ENCODE measurements around the gene ZBTB46.
"Not testable (repeated sequence)": the region's sequence is repeated elsewhere in the genome, so short reads cannot be mapped to it uniquely, and the experiment has no call there.

The ZBTB46 gene

DNA sequence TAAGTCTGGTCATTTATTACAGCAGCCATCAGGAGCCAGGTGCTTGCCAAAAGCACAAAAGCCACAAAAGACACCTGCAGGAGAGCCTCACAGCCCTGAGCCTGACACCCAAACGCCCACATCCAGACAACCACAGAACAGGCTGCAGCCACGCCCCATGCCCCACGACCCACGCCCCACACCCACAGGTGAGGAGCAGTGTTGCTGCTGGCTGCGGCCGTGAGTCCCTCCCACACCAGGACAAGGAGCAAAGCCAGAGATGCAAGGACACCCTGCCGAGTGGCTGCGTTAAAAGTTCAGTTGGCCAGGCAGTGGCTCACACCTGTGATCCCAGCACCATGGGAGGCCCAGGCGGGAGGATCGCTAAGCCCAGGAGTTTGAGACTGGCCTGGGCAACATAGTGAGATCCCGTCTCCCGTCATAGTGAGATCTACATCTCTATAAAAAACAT lies 48.5 kb downstream of the ZBTB46 start:
- no peak overlapping the region for H3K9ac ChIP-seq (ENCODE audit: low read depth, low read length)
- no peaks in the 10 kb centered on the region for H3K4me1 ChIP-seq (ENCODE audit: control insufficient read depth, insufficient read depth, low read length)
- no peaks in the 10 kb centered on the region for H3K27me3 ChIP-seq (ENCODE audit: control insufficient read depth, insufficient read depth, low read length)
- H3K36me3 ChIP-seq (ENCODE audit: control insufficient read depth, insufficient read depth, low read length): no peaks in the 10 kb centered on the region
- H3K27ac ChIP-seq (ENCODE audit: low read depth, low read length): no peak overlapping the region
- no peaks in the 10 kb centered on the region for H3K9me3 ChIP-seq (ENCODE audit: control insufficient read depth, insufficient read depth, low read length)
- no peak overlapping the region for H3K4me3 ChIP-seq (ENCODE audit: low read depth, low read length)

DNA sequence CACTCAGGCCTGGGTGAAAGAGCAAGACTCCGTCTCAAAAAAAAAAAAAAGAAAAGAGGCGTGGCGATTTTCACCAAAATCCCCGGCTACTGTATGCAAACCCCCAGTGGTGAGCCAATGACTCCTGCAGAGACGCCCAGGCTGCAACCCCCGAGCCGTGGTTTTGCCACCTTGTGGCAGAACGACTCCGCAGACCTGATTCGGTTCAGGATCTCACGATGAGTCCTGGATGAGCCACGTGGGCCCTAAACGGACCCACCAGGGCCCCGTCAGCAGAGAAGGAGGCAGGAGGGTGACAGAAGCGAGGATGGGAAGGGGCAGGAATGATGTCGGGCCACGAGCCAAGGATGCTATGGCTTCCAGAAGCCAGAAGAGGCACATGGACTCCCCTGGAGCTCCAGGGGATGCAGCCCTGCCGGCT lies 49.0 kb downstream of the ZBTB46 start:
- Histone ChIP-seq H3K9ac (ENCODE audit: low read depth, low read length) (no peak overlapping the region), H3K36me3 (ENCODE audit: control insufficient read depth, insufficient read depth, low read length) (no peaks in the 10 kb centered on the region), H3K4me1 (ENCODE audit: control insufficient read depth, insufficient read depth, low read length) (no peaks in the 10 kb centered on the region), H3K9me3 (ENCODE audit: control insufficient read depth, insufficient read depth, low read length) (no peaks in the 10 kb centered on the region), H3K4me3 (ENCODE audit: low read depth, low read length) (no peak overlapping the region), H3K27ac (ENCODE audit: low read depth, low read length) (no peak overlapping the region), H3K27me3 (ENCODE audit: control insufficient read depth, insufficient read depth, low read length) (no peaks in the 10 kb centered on the region)

DNA sequence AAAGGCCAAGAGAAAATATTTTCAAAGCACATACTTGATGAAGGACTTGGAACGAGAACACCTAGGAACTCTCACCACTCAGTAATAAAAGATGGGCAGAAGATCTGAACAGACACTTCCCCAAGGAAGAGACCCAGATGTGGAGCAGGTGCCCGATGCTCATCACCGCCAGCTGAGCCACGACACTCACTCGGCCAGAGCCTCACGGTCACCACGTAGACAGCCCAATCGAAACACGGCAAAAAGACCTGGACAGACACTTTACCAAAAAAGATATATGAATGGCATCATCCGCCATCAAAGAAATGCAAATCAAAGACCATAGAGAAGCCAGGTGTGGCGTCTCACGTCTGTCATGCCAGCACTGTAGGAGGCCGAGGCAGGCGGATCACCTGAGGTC lies 49.9 kb downstream of the ZBTB46 start:
- no peaks in the 10 kb centered on the region for H3K27me3 ChIP-seq (ENCODE audit: control insufficient read depth, insufficient read depth, low read length)
- no peaks in the 10 kb centered on the region for H3K9me3 ChIP-seq (ENCODE audit: control insufficient read depth, insufficient read depth, low read length)
- no peaks in the 10 kb centered on the region for H3K36me3 ChIP-seq (ENCODE audit: control insufficient read depth, insufficient read depth, low read length)
- no peak overlapping the region for H3K27ac ChIP-seq (ENCODE audit: low read depth, low read length)
- H3K9ac ChIP-seq (ENCODE audit: low read depth, low read length): no peak overlapping the region
- H3K4me1 ChIP-seq (ENCODE audit: control insufficient read depth, insufficient read depth, low read length): no peaks in the 10 kb centered on the region
- no peak overlapping the region for H3K4me3 ChIP-seq (ENCODE audit: low read depth, low read length)

DNA sequence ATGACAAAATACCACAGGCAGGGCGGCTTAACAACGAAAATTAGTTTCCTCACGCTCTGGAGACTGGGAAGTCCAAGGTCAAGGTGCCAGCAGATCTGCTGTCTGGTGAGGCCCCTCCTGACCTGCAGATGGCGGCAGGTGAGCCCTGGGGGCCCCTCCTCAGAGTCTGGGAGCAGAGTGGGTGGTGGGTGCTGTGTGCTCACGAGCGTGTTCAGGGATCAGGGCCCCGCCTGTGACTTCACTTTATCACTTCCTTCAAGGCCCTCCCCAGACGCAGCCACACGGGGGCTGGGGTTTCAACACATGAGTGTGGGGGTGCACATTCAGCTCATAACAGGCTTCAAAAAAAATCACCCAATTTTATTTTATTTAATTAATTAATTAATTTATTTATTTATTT lies 52.2 kb downstream of the ZBTB46 start:
- Histone ChIP-seq H3K4me3 (ENCODE audit: low read depth, low read length) (no peak overlapping the region), H3K27ac (ENCODE audit: low read depth, low read length) (peak overlapping the region; percentile 86), H3K27me3 (ENCODE audit: control insufficient read depth, insufficient read depth, low read length) (no peaks in the 10 kb centered on the region), H3K36me3 (ENCODE audit: control insufficient read depth, insufficient read depth, low read length) (no peaks in the 10 kb centered on the region), H3K4me1 (ENCODE audit: control insufficient read depth, insufficient read depth, low read length) (peaks cover 5% of the 10 kb centered on the region), H3K9me3 (ENCODE audit: control insufficient read depth, insufficient read depth, low read length) (no peaks in the 10 kb centered on the region), H3K9ac (ENCODE audit: low read depth, low read length) (no peak overlapping the region)

DNA sequence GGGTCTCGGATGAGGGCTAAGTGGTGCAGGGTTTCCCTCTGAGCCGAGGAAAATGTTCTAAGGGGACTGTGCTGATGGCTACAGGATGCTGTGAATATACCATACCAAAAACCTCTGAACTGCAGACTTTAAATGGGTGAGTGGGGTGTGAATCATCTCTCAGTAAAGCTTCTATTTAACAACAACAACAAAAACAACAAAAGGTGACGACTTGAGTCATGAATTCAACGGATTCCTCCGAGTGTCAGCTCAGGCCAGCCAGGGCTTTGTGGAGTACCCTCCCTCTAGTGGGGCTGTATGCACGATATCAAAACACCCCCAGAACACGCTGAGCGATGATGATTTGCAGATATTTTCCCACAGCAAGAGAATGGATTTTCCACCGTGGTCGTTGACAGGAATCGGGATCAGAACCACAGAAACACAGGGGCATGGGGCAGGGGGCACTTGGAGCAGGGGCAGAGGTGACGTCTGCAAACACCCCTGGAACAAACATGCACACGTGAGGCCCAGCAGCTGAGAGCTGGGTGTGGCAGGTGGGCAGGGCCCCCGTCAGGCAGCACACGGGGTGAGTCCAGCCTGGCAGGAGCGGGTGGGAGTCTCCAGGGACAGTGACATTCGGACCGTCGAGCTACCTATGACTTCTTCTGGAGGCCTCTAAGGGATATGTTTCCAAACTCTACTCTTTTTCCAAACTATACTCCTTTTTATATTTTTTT lies 52.9 kb downstream of the ZBTB46 start:
- Histone ChIP-seq H3K27me3 (ENCODE audit: control insufficient read depth, insufficient read depth, low read length) (no peaks in the 10 kb centered on the region), H3K9ac (ENCODE audit: low read depth, low read length) (no peak overlapping the region), H3K4me3 (ENCODE audit: low read depth, low read length) (no peak overlapping the region), H3K4me1 (ENCODE audit: control insufficient read depth, insufficient read depth, low read length) (peaks cover 5% of the 10 kb centered on the region), H3K9me3 (ENCODE audit: control insufficient read depth, insufficient read depth, low read length) (no peaks in the 10 kb centered on the region), H3K27ac (ENCODE audit: low read depth, low read length) (peak overlapping the region; percentile 86), H3K36me3 (ENCODE audit: control insufficient read depth, insufficient read depth, low read length) (no peaks in the 10 kb centered on the region)

DNA sequence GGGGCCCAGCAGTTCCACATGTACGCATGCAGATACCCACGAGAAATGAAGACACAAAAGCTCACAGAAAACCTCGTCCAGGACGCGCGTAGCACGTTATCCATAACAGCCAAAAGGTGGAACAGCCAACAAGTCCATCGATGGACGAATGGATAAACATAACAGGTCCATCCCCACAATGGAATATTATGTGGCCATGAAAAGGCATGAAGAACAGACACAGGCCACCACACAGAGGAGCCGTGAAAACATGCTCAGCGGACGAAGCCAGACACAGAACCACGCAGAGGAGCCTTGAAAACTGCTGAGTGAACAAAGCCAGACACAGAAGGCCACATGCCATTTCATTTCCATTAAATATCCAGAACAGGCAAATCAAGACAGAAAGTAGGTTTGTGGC lies 53.5 kb downstream of the ZBTB46 start:
- peaks cover 5% of the 10 kb centered on the region for H3K4me1 ChIP-seq (ENCODE audit: control insufficient read depth, insufficient read depth, low read length)
- H3K9me3 ChIP-seq (ENCODE audit: control insufficient read depth, insufficient read depth, low read length): no peaks in the 10 kb centered on the region
- peak overlapping the region; percentile 71 for H3K27ac ChIP-seq (ENCODE audit: low read depth, low read length)
- H3K36me3 ChIP-seq (ENCODE audit: control insufficient read depth, insufficient read depth, low read length): no peaks in the 10 kb centered on the region
- H3K27me3 ChIP-seq (ENCODE audit: control insufficient read depth, insufficient read depth, low read length): no peaks in the 10 kb centered on the region
- H3K9ac ChIP-seq (ENCODE audit: low read depth, low read length): no peak overlapping the region
- no peak overlapping the region for H3K4me3 ChIP-seq (ENCODE audit: low read depth, low read length)

DNA sequence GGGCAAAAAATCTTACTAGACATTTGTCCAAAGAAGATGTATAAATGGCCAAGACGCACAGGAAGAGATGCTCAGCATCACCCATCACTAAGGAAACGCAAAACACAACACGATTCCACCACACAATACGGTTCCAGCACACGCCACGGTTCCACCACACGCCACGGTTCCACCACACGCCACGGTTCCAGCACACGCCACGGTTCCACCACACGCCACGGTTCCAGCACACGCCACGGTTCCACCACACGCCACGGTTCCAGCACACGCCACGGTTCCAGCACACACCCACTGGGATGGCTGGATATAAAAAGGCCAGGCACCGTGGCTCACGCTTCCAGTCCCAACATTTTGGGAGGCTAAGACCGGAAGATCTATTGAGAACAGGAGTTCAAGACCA lies 54.2 kb downstream of the ZBTB46 start:
- not testable (repeated sequence) for H3K27me3 ChIP-seq (ENCODE audit: control insufficient read depth, insufficient read depth, low read length); H3K4me1 ChIP-seq (ENCODE audit: control insufficient read depth, insufficient read depth, low read length); H3K27ac ChIP-seq (ENCODE audit: low read depth, low read length); H3K36me3 ChIP-seq (ENCODE audit: control insufficient read depth, insufficient read depth, low read length); H3K9me3 ChIP-seq (ENCODE audit: control insufficient read depth, insufficient read depth, low read length); H3K4me3 ChIP-seq (ENCODE audit: low read depth, low read length); H3K9ac ChIP-seq (ENCODE audit: low read depth, low read length)

DNA sequence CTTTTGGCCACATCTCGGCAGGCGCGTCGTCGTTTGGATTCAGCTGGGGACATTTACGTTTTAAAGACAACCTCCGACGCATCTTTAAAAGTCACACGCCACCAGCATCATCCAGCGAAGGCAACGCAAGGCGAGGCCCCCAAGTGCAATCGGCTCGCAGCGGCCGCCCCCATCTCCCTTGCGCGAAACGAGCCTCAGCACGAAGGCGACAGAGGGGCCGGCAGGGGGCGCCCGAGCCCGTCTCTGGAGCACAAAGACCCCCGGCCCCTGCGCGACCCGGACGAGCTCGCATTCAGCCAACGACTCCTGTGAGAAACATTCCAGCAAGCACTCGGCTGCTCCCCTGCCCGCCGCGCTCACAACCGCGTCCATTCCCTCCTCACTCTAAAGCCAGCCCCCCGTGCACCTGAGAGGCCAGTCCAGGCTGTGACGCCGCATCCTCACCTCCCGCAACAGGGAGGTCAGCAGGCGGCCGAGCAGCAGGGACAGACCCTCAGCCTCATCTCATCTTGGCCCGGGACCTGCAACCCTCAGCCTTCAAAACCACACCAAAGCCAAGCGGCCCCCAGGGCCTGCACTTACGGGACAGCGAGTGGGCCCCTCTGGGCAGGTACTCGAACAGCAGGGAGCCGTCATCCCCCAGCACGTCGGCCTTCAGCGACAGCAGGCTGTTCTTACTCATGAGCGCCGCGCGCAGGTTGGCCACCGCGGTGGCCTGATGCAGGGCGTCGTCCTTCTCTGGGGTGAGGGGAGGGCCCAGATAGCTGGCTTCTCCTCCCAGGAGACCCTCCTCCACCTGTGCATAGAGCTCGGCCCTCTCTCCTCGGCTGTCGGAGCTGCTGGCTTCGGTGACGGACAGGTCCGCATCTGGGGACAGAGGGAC lies 55.7 kb downstream of the ZBTB46 start:
- Histone ChIP-seq H3K9ac (ENCODE audit: low read depth, low read length) (no peak overlapping the region), H3K36me3 (ENCODE audit: control insufficient read depth, insufficient read depth, low read length) (no peaks in the 10 kb centered on the region), H3K9me3 (ENCODE audit: control insufficient read depth, insufficient read depth, low read length) (no peaks in the 10 kb centered on the region), H3K27ac (ENCODE audit: low read depth, low read length) (peak overlapping the region; percentile 48), H3K27me3 (ENCODE audit: control insufficient read depth, insufficient read depth, low read length) (no peaks in the 10 kb centered on the region), H3K4me3 (ENCODE audit: low read depth, low read length) (peak overlapping the region; percentile 59), H3K4me1 (ENCODE audit: control insufficient read depth, insufficient read depth, low read length) (peaks cover 5% of the 10 kb centered on the region)

DNA sequence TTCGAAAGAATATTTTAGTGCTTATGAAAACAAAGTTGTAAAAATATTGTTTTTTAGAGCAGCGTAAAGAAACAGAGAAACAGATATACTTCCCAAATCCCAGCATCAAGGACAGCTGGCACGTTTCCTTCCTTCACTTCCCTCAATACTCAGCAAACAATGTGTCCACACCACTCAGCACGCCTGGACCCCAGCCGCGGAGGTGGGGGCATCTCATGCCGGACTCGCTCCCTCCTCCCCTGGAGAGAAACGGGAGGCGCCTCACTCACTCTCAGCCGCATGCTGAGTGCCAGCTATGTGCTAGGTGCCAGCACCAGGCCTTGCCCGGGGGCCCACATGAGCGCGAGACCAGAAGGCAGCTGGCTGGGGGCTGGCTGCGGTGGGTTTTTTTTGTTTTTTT lies 56.8 kb downstream of the ZBTB46 start:
- H3K4me3 ChIP-seq (ENCODE audit: low read depth, low read length): no peak overlapping the region
- H3K27me3 ChIP-seq (ENCODE audit: control insufficient read depth, insufficient read depth, low read length): no peaks in the 10 kb centered on the region
- H3K4me1 ChIP-seq (ENCODE audit: control insufficient read depth, insufficient read depth, low read length): peaks cover 5% of the 10 kb centered on the region
- H3K9ac ChIP-seq (ENCODE audit: low read depth, low read length): no peak overlapping the region
- H3K27ac ChIP-seq (ENCODE audit: low read depth, low read length): no peak overlapping the region
- no peaks in the 10 kb centered on the region for H3K9me3 ChIP-seq (ENCODE audit: control insufficient read depth, insufficient read depth, low read length)
- H3K36me3 ChIP-seq (ENCODE audit: control insufficient read depth, insufficient read depth, low read length): peaks cover 4% of the 10 kb centered on the region; the same call in 1 of the 2 replicates

DNA sequence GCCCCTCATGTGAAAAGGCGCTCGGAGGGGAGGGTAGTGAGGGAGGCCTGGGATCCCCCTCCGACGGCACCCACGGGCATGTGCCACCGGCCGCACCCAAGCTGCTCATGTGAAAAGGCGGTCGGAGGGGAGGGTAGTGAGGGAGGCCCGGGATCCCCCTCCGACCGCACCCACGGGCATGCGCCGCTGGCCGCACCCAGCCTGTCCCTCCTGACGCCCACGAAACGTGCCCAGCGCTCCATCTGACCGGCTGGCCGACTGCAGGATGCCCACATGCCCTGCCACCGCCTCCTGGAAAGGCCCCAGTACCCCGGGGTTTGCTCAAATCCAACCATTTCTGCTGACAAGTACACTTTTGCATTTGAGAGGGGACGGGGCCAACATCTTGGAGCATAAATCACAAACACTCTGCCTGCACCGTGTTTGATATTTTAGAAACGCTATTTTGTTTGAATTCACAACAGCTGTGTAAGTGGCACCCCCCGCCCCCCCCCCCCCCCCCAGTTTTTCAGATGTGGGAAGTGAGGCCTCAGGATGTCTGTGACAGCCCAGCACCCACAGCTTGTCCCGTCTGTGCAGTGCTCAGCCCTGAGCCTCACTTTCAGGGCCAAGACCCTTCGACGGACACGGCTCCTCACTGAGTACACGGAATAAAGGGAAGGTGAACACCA lies 57.4 kb downstream of the ZBTB46 start:
- no peak overlapping the region for H3K9ac ChIP-seq (ENCODE audit: low read depth, low read length)
- H3K27me3 ChIP-seq (ENCODE audit: control insufficient read depth, insufficient read depth, low read length): no peaks in the 10 kb centered on the region
- H3K27ac ChIP-seq (ENCODE audit: low read depth, low read length): no peak overlapping the region
- H3K4me1 ChIP-seq (ENCODE audit: control insufficient read depth, insufficient read depth, low read length): peaks cover 5% of the 10 kb centered on the region
- H3K9me3 ChIP-seq (ENCODE audit: control insufficient read depth, insufficient read depth, low read length): no peaks in the 10 kb centered on the region
- H3K36me3 ChIP-seq (ENCODE audit: control insufficient read depth, insufficient read depth, low read length): peaks cover 4% of the 10 kb centered on the region; the same call in 1 of the 2 replicates
- no peak overlapping the region for H3K4me3 ChIP-seq (ENCODE audit: low read depth, low read length)
